ENCODE data around the gene GCGR. TPM values are rescaled to one million over a fixed set of nuclear protein-coding genes. Genes with fewer than 3 reads are reported as not detected.

The GCGR gene
- total and polyA plus RNA-seq, 2 of the 13 experiments (the other 11 are each of a cell fraction or from before 2014, with no cell fraction given) = 0.04 to 0.13 TPM

DNA sequence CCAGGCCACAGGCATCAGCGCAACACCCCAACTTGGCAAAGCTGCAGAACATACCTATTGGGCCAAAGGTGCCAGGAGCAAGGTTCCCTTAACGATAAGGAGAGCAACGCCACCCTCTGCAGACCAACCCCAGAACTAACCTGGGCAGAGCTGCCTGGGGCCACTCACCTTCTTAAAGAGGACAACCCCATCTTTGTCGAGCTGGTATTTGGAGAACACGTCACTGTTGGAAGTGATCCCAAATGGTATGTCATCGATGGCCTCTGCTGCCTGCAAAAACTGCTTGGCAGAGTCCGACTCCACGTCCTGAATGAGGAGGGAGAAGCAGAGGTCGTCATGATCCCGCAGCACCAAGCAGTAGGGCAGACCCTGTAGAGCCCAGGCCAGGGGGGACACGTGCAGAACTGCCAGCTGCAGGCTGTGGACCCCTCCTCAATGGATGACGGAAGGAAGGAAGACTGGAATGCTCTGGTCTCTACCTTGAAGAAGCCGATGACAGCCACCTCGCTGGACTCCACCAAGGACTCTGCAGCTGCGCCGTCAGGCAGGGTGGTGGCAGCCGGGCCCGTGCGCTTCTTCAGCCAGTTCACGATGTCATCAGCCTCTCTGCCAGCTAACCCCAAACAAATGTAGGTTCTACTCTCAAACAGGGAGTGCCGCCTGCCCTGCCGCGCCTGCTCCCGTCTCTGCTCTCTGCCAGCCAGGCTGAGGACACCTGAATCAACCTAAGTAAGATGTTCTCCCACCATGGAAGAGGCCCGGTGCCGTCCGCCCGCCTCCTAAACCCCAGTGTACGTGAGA, 51.2 kb downstream of the GCGR start (continued):
- TF ChIP-seq, protein P1, sequence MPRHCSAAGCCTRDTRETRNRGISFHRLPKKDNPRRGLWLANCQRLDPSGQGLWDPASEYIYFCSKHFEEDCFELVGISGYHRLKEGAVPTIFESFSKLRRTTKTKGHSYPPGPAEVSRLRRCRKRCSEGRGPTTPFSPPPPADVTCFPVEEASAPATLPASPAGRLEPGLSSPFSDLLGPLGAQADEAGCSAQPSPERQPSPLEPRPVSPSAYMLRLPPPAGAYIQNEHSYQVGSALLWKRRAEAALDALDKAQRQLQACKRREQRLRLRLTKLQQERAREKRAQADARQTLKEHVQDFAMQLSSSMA (CRISPR knock-in tag; IDR thresholded peaks at IDR 0.05) = no peak
- TF ChIP-seq, protein P2, sequence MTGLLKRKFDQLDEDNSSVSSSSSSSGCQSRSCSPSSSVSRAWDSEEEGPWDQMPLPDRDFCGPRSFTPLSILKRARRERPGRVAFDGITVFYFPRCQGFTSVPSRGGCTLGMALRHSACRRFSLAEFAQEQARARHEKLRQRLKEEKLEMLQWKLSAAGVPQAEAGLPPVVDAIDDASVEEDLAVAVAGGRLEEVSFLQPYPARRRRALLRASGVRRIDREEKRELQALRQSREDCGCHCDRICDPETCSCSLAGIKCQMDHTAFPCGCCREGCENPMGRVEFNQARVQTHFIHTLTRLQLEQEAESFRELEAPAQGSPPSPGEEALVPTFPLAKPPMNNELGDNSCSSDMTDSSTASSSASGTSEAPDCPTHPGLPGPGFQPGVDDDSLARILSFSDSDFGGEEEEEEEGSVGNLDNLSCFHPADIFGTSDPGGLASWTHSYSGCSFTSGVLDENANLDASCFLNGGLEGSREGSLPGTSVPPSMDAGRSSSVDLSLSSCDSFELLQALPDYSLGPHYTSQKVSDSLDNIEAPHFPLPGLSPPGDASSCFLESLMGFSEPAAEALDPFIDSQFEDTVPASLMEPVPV (CRISPR knock-in tag; IDR thresholded peaks at IDR 0.05) = 0 out of 2 replicates have a peak, but pooled peaks have one; percentile 42
- TF ChIP-seq NCOA1 (CRISPR knock-in tag; IDR thresholded peaks at IDR 0.05) (no peak), ZNF761 (CRISPR knock-in tag; conservative IDR thresholded peaks at IDR 0.05) (no peak), CCAR2 (optimal IDR thresholded peaks at IDR 0.05; ENCODE audit: low read depth, low read length) (no peak), PPARG (CRISPR knock-in tag; conservative IDR thresholded peaks at IDR 0.05) (peak; percentile 67), SNAPC2 (CRISPR knock-in tag; IDR thresholded peaks at IDR 0.05) (peak; percentile 59; the same call in 1 of the 2 replicates), ARHGAP35 (CRISPR knock-in tag; IDR thresholded peaks at IDR 0.05; ENCODE audit: borderline replicate concordance) (no peak), GABPA (IDR thresholded peaks at IDR 0.05; ENCODE audit: low read depth, low read length) (peak; percentile 13; the same call in 1 of the 2 replicates), GABPA (CRISPR knock-in tag; IDR thresholded peaks at IDR 0.05; ENCODE audit: low read depth) (no peak)
- TF ChIP-seq, protein P3, sequence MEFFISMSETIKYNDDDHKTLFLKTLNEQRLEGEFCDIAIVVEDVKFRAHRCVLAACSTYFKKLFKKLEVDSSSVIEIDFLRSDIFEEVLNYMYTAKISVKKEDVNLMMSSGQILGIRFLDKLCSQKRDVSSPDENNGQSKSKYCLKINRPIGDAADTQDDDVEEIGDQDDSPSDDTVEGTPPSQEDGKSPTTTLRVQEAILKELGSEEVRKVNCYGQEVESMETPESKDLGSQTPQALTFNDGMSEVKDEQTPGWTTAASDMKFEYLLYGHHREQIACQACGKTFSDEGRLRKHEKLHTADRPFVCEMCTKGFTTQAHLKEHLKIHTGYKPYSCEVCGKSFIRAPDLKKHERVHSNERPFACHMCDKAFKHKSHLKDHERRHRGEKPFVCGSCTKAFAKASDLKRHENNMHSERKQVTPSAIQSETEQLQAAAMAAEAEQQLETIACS (CRISPR knock-in tag; IDR thresholded peaks at IDR 0.05) = no peak
- TF ChIP-seq, protein P4, sequence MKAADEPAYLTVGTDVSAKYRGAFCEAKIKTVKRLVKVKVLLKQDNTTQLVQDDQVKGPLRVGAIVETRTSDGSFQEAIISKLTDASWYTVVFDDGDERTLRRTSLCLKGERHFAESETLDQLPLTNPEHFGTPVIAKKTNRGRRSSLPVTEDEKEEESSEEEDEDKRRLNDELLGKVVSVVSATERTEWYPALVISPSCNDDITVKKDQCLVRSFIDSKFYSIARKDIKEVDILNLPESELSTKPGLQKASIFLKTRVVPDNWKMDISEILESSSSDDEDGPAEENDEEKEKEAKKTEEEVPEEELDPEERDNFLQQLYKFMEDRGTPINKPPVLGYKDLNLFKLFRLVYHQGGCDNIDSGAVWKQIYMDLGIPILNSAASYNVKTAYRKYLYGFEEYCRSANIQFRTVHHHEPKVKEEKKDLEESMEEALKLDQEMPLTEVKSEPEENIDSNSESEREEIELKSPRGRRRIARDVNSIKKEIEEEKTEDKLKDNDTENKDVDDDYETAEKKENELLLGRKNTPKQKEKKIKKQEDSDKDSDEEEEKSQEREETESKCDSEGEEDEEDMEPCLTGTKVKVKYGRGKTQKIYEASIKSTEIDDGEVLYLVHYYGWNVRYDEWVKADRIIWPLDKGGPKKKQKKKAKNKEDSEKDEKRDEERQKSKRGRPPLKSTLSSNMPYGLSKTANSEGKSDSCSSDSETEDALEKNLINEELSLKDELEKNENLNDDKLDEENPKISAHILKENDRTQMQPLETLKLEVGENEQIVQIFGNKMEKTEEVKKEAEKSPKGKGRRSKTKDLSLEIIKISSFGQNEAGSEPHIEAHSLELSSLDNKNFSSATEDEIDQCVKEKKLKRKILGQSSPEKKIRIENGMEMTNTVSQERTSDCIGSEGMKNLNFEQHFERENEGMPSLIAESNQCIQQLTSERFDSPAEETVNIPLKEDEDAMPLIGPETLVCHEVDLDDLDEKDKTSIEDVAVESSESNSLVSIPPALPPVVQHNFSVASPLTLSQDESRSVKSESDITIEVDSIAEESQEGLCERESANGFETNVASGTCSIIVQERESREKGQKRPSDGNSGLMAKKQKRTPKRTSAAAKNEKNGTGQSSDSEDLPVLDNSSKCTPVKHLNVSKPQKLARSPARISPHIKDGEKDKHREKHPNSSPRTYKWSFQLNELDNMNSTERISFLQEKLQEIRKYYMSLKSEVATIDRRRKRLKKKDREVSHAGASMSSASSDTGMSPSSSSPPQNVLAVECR (CRISPR knock-in tag; IDR thresholded peaks at IDR 0.05; ENCODE audit: borderline replicate concordance) = no peak
- TF ChIP-seq, protein P5, sequence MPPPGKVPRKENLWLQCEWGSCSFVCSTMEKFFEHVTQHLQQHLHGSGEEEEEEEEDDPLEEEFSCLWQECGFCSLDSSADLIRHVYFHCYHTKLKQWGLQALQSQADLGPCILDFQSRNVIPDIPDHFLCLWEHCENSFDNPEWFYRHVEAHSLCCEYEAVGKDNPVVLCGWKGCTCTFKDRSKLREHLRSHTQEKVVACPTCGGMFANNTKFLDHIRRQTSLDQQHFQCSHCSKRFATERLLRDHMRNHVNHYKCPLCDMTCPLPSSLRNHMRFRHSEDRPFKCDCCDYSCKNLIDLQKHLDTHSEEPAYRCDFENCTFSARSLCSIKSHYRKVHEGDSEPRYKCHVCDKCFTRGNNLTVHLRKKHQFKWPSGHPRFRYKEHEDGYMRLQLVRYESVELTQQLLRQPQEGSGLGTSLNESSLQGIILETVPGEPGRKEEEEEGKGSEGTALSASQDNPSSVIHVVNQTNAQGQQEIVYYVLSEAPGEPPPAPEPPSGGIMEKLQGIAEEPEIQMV (CRISPR knock-in tag; IDR thresholded peaks at IDR 0.05; ENCODE audit: low read depth) = no peak
- TF ChIP-seq, protein P6, sequence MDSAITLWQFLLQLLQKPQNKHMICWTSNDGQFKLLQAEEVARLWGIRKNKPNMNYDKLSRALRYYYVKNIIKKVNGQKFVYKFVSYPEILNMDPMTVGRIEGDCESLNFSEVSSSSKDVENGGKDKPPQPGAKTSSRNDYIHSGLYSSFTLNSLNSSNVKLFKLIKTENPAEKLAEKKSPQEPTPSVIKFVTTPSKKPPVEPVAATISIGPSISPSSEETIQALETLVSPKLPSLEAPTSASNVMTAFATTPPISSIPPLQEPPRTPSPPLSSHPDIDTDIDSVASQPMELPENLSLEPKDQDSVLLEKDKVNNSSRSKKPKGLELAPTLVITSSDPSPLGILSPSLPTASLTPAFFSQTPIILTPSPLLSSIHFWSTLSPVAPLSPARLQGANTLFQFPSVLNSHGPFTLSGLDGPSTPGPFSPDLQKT (CRISPR knock-in tag; IDR thresholded peaks at IDR 0.05; ENCODE audit: borderline replicate concordance) = no peak
- TF ChIP-seq, protein P7, sequence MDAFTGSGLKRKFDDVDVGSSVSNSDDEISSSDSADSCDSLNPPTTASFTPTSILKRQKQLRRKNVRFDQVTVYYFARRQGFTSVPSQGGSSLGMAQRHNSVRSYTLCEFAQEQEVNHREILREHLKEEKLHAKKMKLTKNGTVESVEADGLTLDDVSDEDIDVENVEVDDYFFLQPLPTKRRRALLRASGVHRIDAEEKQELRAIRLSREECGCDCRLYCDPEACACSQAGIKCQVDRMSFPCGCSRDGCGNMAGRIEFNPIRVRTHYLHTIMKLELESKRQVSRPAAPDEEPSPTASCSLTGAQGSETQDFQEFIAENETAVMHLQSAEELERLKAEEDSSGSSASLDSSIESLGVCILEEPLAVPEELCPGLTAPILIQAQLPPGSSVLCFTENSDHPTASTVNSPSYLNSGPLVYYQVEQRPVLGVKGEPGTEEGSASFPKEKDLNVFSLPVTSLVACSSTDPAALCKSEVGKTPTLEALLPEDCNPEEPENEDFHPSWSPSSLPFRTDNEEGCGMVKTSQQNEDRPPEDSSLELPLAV (CRISPR knock-in tag; conservative IDR thresholded peaks at IDR 0.05; ENCODE audit: low read depth) = no peak

Measured in HepG2 (cell line).